ENCODE data around the gene HS1BP3. TPM values are rescaled to one million over a fixed set of nuclear protein-coding genes. Genes with fewer than 3 reads are reported as not detected.

Gene HS1BP3
- total and polyA plus RNA-seq, 2 of the 13 experiments (the other 11 are each of a cell fraction or from before 2014, with no cell fraction given): 15.2 to 22.0 TPM

DNA sequence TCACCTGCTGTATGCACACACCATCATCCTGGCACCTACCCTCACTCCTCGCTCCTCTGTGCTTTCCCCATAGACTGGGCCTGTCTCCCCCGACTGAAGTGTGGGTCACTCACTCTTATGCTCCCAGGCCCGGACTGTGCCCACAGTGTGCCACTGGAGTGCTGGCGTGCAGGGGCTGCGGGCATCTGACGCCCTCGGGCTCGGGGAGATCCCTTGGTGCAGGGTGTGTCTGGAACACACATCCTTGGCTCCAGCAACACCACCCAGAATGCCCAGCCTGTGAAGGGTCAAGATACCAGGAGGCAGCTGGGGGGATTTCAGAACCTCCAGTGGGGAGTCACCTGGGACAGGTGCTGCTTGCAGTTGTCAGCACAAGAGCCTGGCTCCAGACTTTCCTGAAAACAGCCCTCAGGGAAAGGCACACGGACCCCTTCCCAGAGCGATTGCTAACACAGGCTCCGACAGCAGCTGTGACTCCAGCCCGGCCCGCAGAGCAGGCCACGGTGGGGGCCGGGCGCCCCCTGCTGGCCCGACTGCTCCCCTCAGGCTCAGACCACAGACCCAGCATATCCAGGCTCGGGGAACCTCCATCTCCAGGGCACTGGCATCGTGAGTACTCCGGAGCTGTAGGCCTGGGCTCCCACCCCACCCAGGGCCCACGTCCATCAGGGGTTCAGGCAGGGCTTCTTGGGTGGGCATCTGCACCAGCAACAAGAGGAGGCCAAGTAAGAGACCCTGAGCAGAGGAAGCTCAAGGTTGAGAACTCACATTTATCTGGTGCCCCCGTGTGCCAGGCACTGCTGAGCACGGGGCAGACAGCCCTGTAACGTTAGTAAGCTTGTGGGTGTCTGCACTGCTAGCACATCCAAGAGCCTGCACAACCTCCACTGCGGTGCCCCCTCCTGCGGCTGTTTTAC lies 8.6 kb downstream of the HS1BP3 start (continued):
- TF ChIP-seq JUND (CRISPR knock-in tag; IDR thresholded peaks at IDR 0.05): no peak
- TF ChIP-seq HES4 (CRISPR knock-in tag; IDR thresholded peaks at IDR 0.05; ENCODE audit: borderline replicate concordance): peak; percentile 33; the same call in 1 of the 2 replicates
- TF ChIP-seq, protein P1, sequence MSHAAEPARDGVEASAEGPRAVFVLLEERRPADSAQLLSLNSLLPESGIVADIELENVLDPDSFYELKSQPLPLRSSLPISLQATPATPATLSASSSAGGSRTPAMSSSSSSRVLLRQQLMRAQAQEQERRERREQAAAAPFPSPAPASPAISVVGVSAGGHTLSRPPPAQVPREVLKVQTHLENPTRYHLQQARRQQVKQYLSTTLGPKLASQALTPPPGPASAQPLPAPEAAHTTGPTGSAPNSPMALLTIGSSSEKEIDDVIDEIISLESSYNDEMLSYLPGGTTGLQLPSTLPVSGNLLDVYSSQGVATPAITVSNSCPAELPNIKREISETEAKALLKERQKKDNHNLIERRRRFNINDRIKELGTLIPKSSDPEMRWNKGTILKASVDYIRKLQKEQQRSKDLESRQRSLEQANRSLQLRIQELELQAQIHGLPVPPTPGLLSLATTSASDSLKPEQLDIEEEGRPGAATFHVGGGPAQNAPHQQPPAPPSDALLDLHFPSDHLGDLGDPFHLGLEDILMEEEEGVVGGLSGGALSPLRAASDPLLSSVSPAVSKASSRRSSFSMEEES (CRISPR knock-in tag; IDR thresholded peaks at IDR 0.05): no peak
- no peak for TF ChIP-seq RARG (CRISPR knock-in tag; IDR thresholded peaks at IDR 0.05; ENCODE audit: low read depth)
- TF ChIP-seq, protein P2, sequence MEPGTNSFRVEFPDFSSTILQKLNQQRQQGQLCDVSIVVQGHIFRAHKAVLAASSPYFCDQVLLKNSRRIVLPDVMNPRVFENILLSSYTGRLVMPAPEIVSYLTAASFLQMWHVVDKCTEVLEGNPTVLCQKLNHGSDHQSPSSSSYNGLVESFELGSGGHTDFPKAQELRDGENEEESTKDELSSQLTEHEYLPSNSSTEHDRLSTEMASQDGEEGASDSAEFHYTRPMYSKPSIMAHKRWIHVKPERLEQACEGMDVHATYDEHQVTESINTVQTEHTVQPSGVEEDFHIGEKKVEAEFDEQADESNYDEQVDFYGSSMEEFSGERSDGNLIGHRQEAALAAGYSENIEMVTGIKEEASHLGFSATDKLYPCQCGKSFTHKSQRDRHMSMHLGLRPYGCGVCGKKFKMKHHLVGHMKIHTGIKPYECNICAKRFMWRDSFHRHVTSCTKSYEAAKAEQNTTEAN (CRISPR knock-in tag; conservative IDR thresholded peaks at IDR 0.05): no peak
- 0 out of 2 replicates have a peak, but pooled peaks have one; percentile 1 for TF ChIP-seq CEBPB (IDR thresholded peaks at IDR 0.05; ENCODE audit: borderline replicate concordance, low read depth, low read length)
- 0 out of 2 replicates have a peak, but pooled peaks have one; percentile 38 for TF ChIP-seq ZNF768 (CRISPR knock-in tag; IDR thresholded peaks at IDR 0.05)
- TF ChIP-seq MYC (CRISPR knock-in tag; IDR thresholded peaks at IDR 0.05; ENCODE audit: borderline replicate concordance): peak; percentile 19; the same call in 1 of the 2 replicates
- TF ChIP-seq MIER3 (CRISPR knock-in tag; IDR thresholded peaks at IDR 0.05; ENCODE audit: borderline replicate concordance): peak; percentile 76; the same call in 1 of the 2 replicates
- no peak for TF ChIP-seq NFE2L2 (IDR thresholded peaks at IDR 0.05; ENCODE audit: low read length)
- peak; percentile 50; the same call in 1 of the 2 replicates for TF ChIP-seq ZNF614 (CRISPR knock-in tag; IDR thresholded peaks at IDR 0.05; ENCODE audit: borderline replicate concordance)
- peak; percentile 9; the same call in 1 of the 2 replicates for TF ChIP-seq HOXA3 (CRISPR knock-in tag; IDR thresholded peaks at IDR 0.05)
- peak; percentile 61; the same call in 1 of the 2 replicates for TF ChIP-seq ZNF350 (CRISPR knock-in tag; IDR thresholded peaks at IDR 0.05; ENCODE audit: borderline replicate concordance, low read depth)
- TF ChIP-seq ZNF333 (CRISPR knock-in tag; IDR thresholded peaks at IDR 0.05; ENCODE audit: borderline replicate concordance): 0 out of 2 replicates have a peak, but pooled peaks have one; percentile 80
- TF ChIP-seq, protein P3, sequence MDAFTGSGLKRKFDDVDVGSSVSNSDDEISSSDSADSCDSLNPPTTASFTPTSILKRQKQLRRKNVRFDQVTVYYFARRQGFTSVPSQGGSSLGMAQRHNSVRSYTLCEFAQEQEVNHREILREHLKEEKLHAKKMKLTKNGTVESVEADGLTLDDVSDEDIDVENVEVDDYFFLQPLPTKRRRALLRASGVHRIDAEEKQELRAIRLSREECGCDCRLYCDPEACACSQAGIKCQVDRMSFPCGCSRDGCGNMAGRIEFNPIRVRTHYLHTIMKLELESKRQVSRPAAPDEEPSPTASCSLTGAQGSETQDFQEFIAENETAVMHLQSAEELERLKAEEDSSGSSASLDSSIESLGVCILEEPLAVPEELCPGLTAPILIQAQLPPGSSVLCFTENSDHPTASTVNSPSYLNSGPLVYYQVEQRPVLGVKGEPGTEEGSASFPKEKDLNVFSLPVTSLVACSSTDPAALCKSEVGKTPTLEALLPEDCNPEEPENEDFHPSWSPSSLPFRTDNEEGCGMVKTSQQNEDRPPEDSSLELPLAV (CRISPR knock-in tag; conservative IDR thresholded peaks at IDR 0.05; ENCODE audit: low read depth): no peak
- TF ChIP-seq, protein P4, sequence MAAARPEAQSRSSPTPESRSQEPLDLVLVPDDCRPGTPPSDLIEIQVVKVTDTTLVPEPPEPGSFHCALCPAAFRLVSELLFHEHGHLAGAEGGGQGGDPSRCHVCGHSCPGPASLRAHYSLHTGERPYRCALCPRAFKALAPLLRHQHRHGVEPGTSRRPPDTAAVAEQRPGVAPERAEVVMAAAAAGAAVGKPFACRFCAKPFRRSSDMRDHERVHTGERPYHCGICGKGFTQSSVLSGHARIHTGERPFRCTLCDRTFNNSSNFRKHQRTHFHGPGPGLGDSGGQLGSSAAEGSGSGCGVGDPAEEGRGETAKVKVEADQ (CRISPR knock-in tag; IDR thresholded peaks at IDR 0.05; ENCODE audit: borderline replicate concordance): no peak
- peak; percentile 72; the same call in 1 of the 2 replicates for TF ChIP-seq YEATS2 (CRISPR knock-in tag; IDR thresholded peaks at IDR 0.05; ENCODE audit: borderline replicate concordance)
- TF ChIP-seq ZNF772 (CRISPR knock-in tag; IDR thresholded peaks at IDR 0.05): peak; percentile 75

All from HepG2 (cell line).